HepG2 (cell line): ENCODE measurements around the gene PLOD2. TPM values are rescaled to one million over a fixed set of nuclear protein-coding genes. Genes with fewer than 3 reads are reported as not detected.
A peak's percentile ranks its signal among the peaks of the same experiment; 100 is the strongest.

ENCODE experiments used
- ATAC-seq: fragments of 200-7000 bp; cut with Tn5 transposase; 3 replicates; pipeline ENCODE4 v1.9.1; 2020; ENCODE audit warnings: mild to moderate bottlenecking, moderate library complexity
- BruUV-seq: library from RNA; stranded (reverse); fragments of 400-500 nt; replicated peaks from 2 replicates; lab custom pipeline; 2021; lab: Mats Ljungman, UMichigan
- CTCF ChIA-PET: fragments of 300-600 bp; formaldehyde crosslinking; extraction: SDS; loops from one replicate; lab custom pipeline; 2021; ENCODE audit warnings: low total read pairs, inconsistent platforms, low intra/inter-chr PET ratio; lab: Yijun Ruan, JAX
- POLR2A ChIA-PET: fragments of 350-600 bp; sonication (Branson Sonifier 250); formaldehyde crosslinking; loops from one replicate; lab custom pipeline; 2020; ENCODE audit warnings: antibody characterized with exemption, inconsistent platforms; lab: Yijun Ruan, JAX
- DNase-seq: peaks from one replicate; pipeline ENCODE4 v3.0.0-alpha.2; 2015; ENCODE audit warnings: low spot score
- FAIRE-seq: peaks from 3 replicates; lab custom pipeline; 2011; peaks lifted over from hg19 to GRCh38; lab: Jason Lieb, UNC
- H2AFZ ChIP-seq: one replicate; pipeline ENCODE4 v1.6.1; 2011; ENCODE audit warnings: low read length, inconsistent platforms
- H3K27ac ChIP-seq: fragments of 300-600 bp; 3 replicates; pipeline ENCODE4 v1.8.0; 2011; ENCODE audit warnings: mixed run types, mild to moderate bottlenecking, mixed read lengths, low read length, inconsistent platforms; ENCODE audit not compliant: insufficient read depth; ENCODE audit errors: extremely low read length
- H3K27me3 ChIP-seq, 2 experiments: fragments of 200-600 bp in 1 of 2; 2 replicates in 1 of 2; 3 replicates in 1 of 2; pipeline versions ENCODE4 v1.6.0 to v1.8.0; 2011; ENCODE audit warnings: low read length in 2 of 2, mild to moderate bottlenecking in 2 of 2, moderate library complexity in 2 of 2, inconsistent platforms in 1 of 2; ENCODE audit not compliant: insufficient read depth in 2 of 2, control insufficient read depth in 1 of 2
- H3K36me3 ChIP-seq, 2 experiments: fragments of 200-600 bp in 1 of 2; replicated peaks in 1 of 2; 2 replicates in 1 of 2; 3 replicates in 1 of 2; pipeline versions ENCODE4 v1.5.1 to v1.8.0; 2011; ENCODE audit warnings: low read length in 2 of 2, inconsistent platforms in 1 of 2; ENCODE audit not compliant: insufficient read depth in 2 of 2, control insufficient read depth in 1 of 2
- H3K4me1 ChIP-seq: 2 replicates; pipeline ENCODE4 v1.5.1; 2012; ENCODE audit warnings: low read length, inconsistent platforms; ENCODE audit not compliant: insufficient read depth
- H3K4me2 ChIP-seq: 2 replicates; pipeline ENCODE4 v1.6.0; 2011; ENCODE audit warnings: low read depth, low read length, inconsistent platforms
- H3K4me3 ChIP-seq, 3 experiments: fragments of 200-600 bp in 1 of 3; sonication (generic), shearing (Covaris generic) in 1 of 3; replicated peaks in 1 of 3; 2 replicates each; pipeline ENCODE4 v1.5.1; 2011 to 2016; ENCODE audit warnings: low read length in 3 of 3, inconsistent platforms in 2 of 3, low read depth in 2 of 3, mild to moderate bottlenecking in 2 of 3, control low read depth in 1 of 3, mixed read lengths in 1 of 3; ENCODE audit not compliant: insufficient read depth in 1 of 3
- H3K79me2 ChIP-seq: one replicate; pipeline ENCODE4 v1.6.1; 2011; ENCODE audit warnings: low read length, inconsistent platforms; ENCODE audit not compliant: insufficient read depth
- H3K9ac ChIP-seq: 2 replicates; pipeline ENCODE4 v1.6.0; 2011; ENCODE audit warnings: mild to moderate bottlenecking, low read depth, low read length, inconsistent platforms; ENCODE audit not compliant: insufficient read depth
- H3K9me3 ChIP-seq: 2 replicates; pipeline ENCODE4 v1.5.1; 2012; ENCODE audit warnings: mild to moderate bottlenecking, low read length
- H4K20me1 ChIP-seq: 2 replicates; pipeline ENCODE4 v1.6.0; 2011; ENCODE audit warnings: inconsistent platforms, mild to moderate bottlenecking, low read length, moderate library complexity; ENCODE audit not compliant: insufficient read depth
- BRCA1 ChIP-seq: sonication (generic); formaldehyde crosslinking; IDR thresholded peaks from 2 replicates; pipeline ENCODE4 v1.4.0; 2020; ENCODE audit warnings: missing genetic modification reagents
- FOXA1 ChIP-seq, 2 experiments: fragments of 450-650 bp in 1 of 2; sonication (generic) in 1 of 2; formaldehyde crosslinking in 1 of 2; IDR thresholded peaks; 2 replicates each; pipeline versions ENCODE4 v1.4.0 to v1.6.1; 2016 to 2020; ENCODE audit warnings: missing genetic modification reagents in 1 of 2
- FOXA3 ChIP-seq: IDR thresholded peaks from 2 replicates; pipeline ENCODE4 v1.6.1; 2016; ENCODE audit warnings: missing genetic modification reagents, missing compliant biosample characterization
- GATAD2A ChIP-seq: IDR thresholded peaks from 2 replicates; pipeline ENCODE4 v1.6.1; 2016
- HCFC1 ChIP-seq: fragments of 150-350 bp; IDR thresholded peaks from 2 replicates; pipeline ENCODE4 v1.6.1; 2014; ENCODE audit warnings: low read depth, low read length
- KDM1A ChIP-seq: IDR thresholded peaks from 2 replicates; pipeline ENCODE4 v1.6.1; 2016; ENCODE audit warnings: missing compliant biosample characterization
- MEF2D ChIP-seq: sonication (generic); formaldehyde crosslinking; IDR thresholded peaks from 2 replicates; pipeline ENCODE4 v1.5.1; 2020; ENCODE audit warnings: mild to moderate bottlenecking, missing genetic modification reagents
- PHF5A ChIP-seq: IDR thresholded peaks from one replicate; pipeline ENCODE4 v1.6.1; 2018; ENCODE audit warnings: low read depth, missing genetic modification reagents; ENCODE audit not compliant: unreplicated experiment
- RFX1 ChIP-seq: fragments of 450-650 bp; IDR thresholded peaks from 2 replicates; pipeline ENCODE4 v1.6.1; 2017
- THAP8 ChIP-seq: sonication (generic); formaldehyde crosslinking; IDR thresholded peaks from 2 replicates; pipeline ENCODE4 v1.5.1; 2020; ENCODE audit warnings: missing genetic modification reagents, mild to moderate bottlenecking, borderline replicate concordance
- TRIM24 ChIP-seq: sonication (generic); formaldehyde crosslinking; IDR thresholded peaks from 2 replicates; pipeline ENCODE4 v1.8.0; 2022; ENCODE audit warnings: mild to moderate bottlenecking, missing genetic modification reagents
- ZNF674 ChIP-seq: sonication (generic); formaldehyde crosslinking; IDR thresholded peaks from 2 replicates; pipeline ENCODE4 v1.5.0; 2020; ENCODE audit warnings: low read depth, mild to moderate bottlenecking, missing genetic modification reagents
- ZNF724P ChIP-seq: sonication (generic); formaldehyde crosslinking; IDR thresholded peaks from 2 replicates; pipeline ENCODE4 v1.8.0; 2022; ENCODE audit warnings: missing genetic modification reagents, borderline replicate concordance
- ZNF777 ChIP-seq: sonication (generic); formaldehyde crosslinking; IDR thresholded peaks from 2 replicates; pipeline ENCODE4 v1.4.0; 2020; ENCODE audit warnings: missing genetic modification reagents
- ZNF850 ChIP-seq: sonication (generic); formaldehyde crosslinking; conservative IDR thresholded peaks from 2 replicates; pipeline ENCODE4 v1.9.0; 2021; ENCODE audit warnings: mild to moderate bottlenecking, missing genetic modification reagents
- WGBS: methylation state at CpG from one replicate; pipeline ENCODE4 v1.1.6; 2017; ENCODE audit warnings: low lambda C conversion rate; 5-methylcytosine and 5-hydroxymethylcytosine counted together
- in situ Hi-C: cut with HindIII; loops from 2 replicates; pipeline ENCODE4 v1.10.0; 2017; ENCODE audit warnings: low pct_unique_long_range_greater_than_20kb; ENCODE audit not compliant: extremely low pct_ligation_motif_present
- intact Hi-C: fragments of 100-400 bp; cut with micrococcal nuclease; formaldehyde crosslinking; loops from one replicate; pipeline ENCODE4 v1.10.0; 2022; ENCODE audit not compliant: unreplicated experiment
- polyA plus RNA-seq, 8 experiments: library from polyadenylated mRNA; depleted of rRNA in 3 of 8; stranded (reverse) in 7 of 8; unstranded in 1 of 8; fragments of >200 nt; fragmentation: Illumina TruSeq in 4 of 8; extraction: Trizol in 4 of 8; gene quantifications; 2 replicates each; pipeline versions ENCODE4 v1.2.1 to v1.2.3, GENCODE V29; 2011 to 2016; ENCODE audit warnings: low read depth in 4 of 8, missing spikeins in 1 of 8, mixed read lengths in 1 of 8; ENCODE audit not compliant: insufficient read depth in 1 of 8
- total RNA-seq, 5 experiments: library from RNA; depleted of rRNA; stranded (reverse); fragments of >200 nt; fragmentation: Illumina TruSeq; extraction: Trizol; gene quantifications; 2 replicates each; pipeline ENCODE4 v1.2.3, GENCODE V29; 2016; ENCODE audit warnings: low read depth in 1 of 5
- TF ChIP-seq, protein P1 (sequence below): sonication (generic); formaldehyde crosslinking; IDR thresholded peaks from 2 replicates; pipeline ENCODE4 v1.4.0; 2020; ENCODE audit warnings: missing genetic modification reagents; ENCODE audit errors: not compliant biosample characterization

The PLOD2 gene
- total and polyA plus RNA-seq, 2 of the 13 experiments (the other 11 are each of a cell fraction or from before 2014, with no cell fraction given): 107 to 161 TPM

- no peaks in the 10 kb centered on the region for H3K9me3 ChIP-seq
- H3K27me3 ChIP-seq: no peaks in the 10 kb centered on the region
- peaks cover 82% of the 10 kb centered on the region for H3K4me1 ChIP-seq
- DNase-seq: no peak
- H3K79me2 ChIP-seq: peaks cover 99% of the 10 kb centered on the region
- BruUV-seq: no TSS peak
- H3K4me3 ChIP-seq: no peak overlapping the region
- ChIA-PET POLR2A (no interaction called here), CTCF (no interaction called here)
- TF ChIP-seq FOXA3 (CRISPR knock-in tag) (peak; percentile 65; the same call in 1 of the 2 replicates), TRIM24 (CRISPR knock-in tag) (no peak), ZNF850 (CRISPR knock-in tag) (no peak), THAP8 (CRISPR knock-in tag) (no peak), BRCA1 (CRISPR knock-in tag) (no peak), ZNF777 (no peak), RFX1 (no peak), ZNF724P (CRISPR knock-in tag) (no peak), MEF2D (no peak), KDM1A (no peak), ZNF674 (CRISPR knock-in tag) (no peak), PHF5A (CRISPR knock-in tag) (no peak), HCFC1 (no peak), GATAD2A (0 out of 2 replicates have a peak, but pooled peaks have one; percentile 27), FOXA1 (IDR thresholded peaks at IDR 0.05) (no peak), FOXA1 (CRISPR knock-in tag; IDR thresholded peaks at IDR 0.05) (0 out of 2 replicates have a peak, but pooled peaks have one; percentile 34)
- TF ChIP-seq, protein P1, sequence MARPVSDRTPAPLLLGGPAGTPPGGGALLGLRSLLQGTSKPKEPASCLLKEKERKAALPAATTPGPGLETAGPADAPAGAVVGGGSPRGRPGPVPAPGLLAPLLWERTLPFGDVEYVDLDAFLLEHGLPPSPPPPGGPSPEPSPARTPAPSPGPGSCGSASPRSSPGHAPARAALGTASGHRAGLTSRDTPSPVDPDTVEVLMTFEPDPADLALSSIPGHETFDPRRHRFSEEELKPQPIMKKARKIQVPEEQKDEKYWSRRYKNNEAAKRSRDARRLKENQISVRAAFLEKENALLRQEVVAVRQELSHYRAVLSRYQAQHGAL: no peak
- in situ Hi-C loops: no loop called here
- H3K27ac ChIP-seq: no peak overlapping the region
- peaks cover 91% of the 10 kb centered on the region for H4K20me1 ChIP-seq
- ATAC-seq: peak; percentile 58; the same call in 2 of the 3 replicates
- no peak overlapping the region for H3K4me2 ChIP-seq
- WGBS: 57% methylated on average over 3 of the region's 3 CpGs
- no peak overlapping the region for H3K9ac ChIP-seq
- no peak overlapping the region for H2AFZ ChIP-seq
- peaks cover 1 to 21% of the 10 kb centered on the region in 2 experiments for H3K36me3 ChIP-seq
- intact Hi-C loops: loop anchor here (5.0 kb wide), 1 partner anchor 33 kb away; the partner anchor contains the start of gene PLOD2
- no peak for FAIRE-seq
Measured at GRCh38 chr3:146129750-146130149, 31.2 kb downstream of the PLOD2 start.
